Astrocyte of the cerebellum (primary cell): ENCODE results near the gene UBE2E2.

Experiments used
- DNase-seq: peaks from one replicate; pipeline ENCODE4 v3.0.0-alpha.2; 2011; ENCODE audit warnings: low read depth
- H3K4me3 ChIP-seq: 2 replicates; pipeline ENCODE4 v1.5.1; 2011; ENCODE audit warnings: mild to moderate bottlenecking, low read depth, low read length, moderate library complexity
- in situ Hi-C: cut with HindIII; loops from 2 replicates; pipeline ENCODE4 v1.10.0; 2017; ENCODE audit warnings: low sequenced_read_pairs
- TF ChIP-seq, protein P1 (sequence below): IDR thresholded peaks from 2 replicates; pipeline ENCODE4 v1.5.1; 2012; ENCODE audit warnings: low read length, low read depth, moderate library complexity, mild to moderate bottlenecking; ENCODE audit errors: missing control alignments

UBE2E2 gene

DNA sequence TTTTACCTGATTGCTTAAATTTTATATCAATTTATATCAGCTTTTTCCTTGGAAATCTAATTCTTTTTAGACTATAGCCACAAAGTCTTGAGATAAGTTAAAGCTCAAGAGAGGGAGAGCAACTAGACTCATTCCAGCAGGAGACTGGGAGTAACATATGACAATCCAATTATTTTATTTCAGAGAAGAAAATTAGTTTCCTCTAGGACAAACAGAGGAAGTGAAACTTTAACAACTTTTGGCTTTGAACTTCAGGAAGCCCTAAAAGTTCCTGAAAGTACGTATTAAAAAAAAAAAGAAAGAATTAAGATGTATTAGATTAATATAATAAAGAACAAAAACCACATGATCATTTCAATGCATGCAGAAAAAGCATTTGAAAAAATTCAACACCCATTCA, 13.9 kb upstream of the UBE2E2 start:
- no peak overlapping the region for H3K4me3 ChIP-seq
- TF ChIP-seq, protein P1, sequence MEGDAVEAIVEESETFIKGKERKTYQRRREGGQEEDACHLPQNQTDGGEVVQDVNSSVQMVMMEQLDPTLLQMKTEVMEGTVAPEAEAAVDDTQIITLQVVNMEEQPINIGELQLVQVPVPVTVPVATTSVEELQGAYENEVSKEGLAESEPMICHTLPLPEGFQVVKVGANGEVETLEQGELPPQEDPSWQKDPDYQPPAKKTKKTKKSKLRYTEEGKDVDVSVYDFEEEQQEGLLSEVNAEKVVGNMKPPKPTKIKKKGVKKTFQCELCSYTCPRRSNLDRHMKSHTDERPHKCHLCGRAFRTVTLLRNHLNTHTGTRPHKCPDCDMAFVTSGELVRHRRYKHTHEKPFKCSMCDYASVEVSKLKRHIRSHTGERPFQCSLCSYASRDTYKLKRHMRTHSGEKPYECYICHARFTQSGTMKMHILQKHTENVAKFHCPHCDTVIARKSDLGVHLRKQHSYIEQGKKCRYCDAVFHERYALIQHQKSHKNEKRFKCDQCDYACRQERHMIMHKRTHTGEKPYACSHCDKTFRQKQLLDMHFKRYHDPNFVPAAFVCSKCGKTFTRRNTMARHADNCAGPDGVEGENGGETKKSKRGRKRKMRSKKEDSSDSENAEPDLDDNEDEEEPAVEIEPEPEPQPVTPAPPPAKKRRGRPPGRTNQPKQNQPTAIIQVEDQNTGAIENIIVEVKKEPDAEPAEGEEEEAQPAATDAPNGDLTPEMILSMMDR, result no peak
- no peak for DNase-seq
- in situ Hi-C loops, result no loop called here

GRCh38 chr3:23192816-23193215, 10.3 kb upstream of the UBE2E2 start:
- in situ Hi-C loops, result no loop called here
- TF ChIP-seq, protein P1, result no peak
- DNase-seq, result no peak
- no peak overlapping the region for H3K4me3 ChIP-seq

DNA sequence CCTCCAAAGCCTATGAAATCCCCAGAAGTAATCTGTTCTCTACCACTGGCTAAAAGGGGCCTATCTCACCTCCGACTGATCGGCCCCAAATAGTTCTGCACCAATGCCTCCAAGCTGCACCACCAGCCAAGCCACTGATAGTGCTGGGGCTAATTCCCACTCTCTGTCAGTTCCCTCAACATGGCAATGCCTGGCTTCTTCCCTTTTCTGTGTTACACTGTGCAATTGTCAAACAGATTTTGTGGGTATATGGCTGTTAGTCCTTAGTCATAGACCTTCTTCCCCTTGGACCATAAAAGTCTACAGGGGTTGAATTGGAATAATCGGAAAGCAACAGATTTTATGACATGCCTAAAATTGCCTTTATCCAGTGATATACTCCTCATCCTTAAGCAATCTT, 9.3 kb upstream of the UBE2E2 start:
- no peak overlapping the region for H3K4me3 ChIP-seq
- TF ChIP-seq, protein P1, result no peak
- in situ Hi-C loops, result no loop called here
- DNase-seq, result no peak

- no peak for DNase-seq
Observed at GRCh38 chr3:23198801-23199200, 4.3 kb upstream of the UBE2E2 start.

DNA sequence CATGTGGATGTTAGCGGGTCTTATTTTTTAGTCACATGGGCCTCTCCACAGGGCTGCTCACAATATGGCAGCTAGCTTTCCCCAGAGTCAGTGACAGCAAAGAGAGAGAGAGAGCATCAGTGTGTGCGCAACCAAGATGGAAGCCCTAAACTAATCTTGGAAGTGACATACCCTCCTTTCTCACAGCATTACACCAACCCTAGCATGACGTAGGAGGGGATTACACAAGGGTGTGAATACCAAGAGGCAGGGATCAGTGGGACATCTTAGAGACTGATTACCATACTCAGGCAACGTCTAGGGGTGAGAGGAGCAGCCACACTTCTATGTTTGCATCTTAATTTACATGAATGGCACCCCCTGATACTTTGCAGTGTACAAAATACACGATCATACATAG, 3.5 kb upstream of the UBE2E2 start:
- DNase-seq, result no peak
- H3K4me3 ChIP-seq, result no peak overlapping the region
- in situ Hi-C loops, result no loop called here
- TF ChIP-seq, protein P1, result no peak

More at GRCh38 chr3:23198801-23199200, 4.3 kb upstream of the UBE2E2 start:
- TF ChIP-seq, protein P1, result no peak
- in situ Hi-C loops, result no loop called here
- no peak overlapping the region for H3K4me3 ChIP-seq

GRCh38 chr3:23201154-23201838, 1.8 kb upstream of the UBE2E2 start:
- no peak overlapping the region for H3K4me3 ChIP-seq
- TF ChIP-seq, protein P1, result no peak
- no peak for DNase-seq
- in situ Hi-C loops, result no loop called here
